Measurements from ENCODE around the gene HYI.
"Not testable (repeated sequence)": the region's sequence is repeated elsewhere in the genome, so short reads cannot be mapped to it uniquely, and the experiment has no call there.

HYI gene

DNA sequence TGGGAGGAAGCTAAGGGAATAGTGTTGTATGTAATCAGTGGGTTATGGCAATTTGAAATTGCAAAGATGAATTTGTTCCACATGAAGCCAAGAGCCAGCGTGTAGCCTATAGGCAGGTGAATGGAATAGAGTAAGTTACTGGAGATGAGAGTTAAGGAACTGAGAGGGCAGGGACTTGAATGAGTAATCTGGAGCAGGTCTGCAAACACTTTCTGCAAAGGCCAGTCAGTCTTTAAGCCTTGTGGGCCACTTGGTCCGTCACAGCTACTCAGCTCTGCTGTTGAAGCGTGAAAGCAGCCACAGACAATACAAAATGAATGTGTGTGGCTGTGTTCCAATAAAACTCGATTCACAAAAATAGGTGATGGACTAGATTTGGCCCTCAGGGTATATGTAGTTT, 34.9 kb downstream of the HYI start:
- Mint-ChIP-seq H3K27me3 (no peaks in the 10 kb centered on the region), H3K4me3 (no peak overlapping the region), H3K36me3 (ENCODE audit: low read depth) (peaks cover 53% of the 10 kb centered on the region), H3K27ac (no peak overlapping the region), H3K4me1 (ENCODE audit: low read depth) (peaks cover 3% of the 10 kb centered on the region), H3K9me3 (no peaks in the 10 kb centered on the region)
- DNase-seq, result no peak

DNA sequence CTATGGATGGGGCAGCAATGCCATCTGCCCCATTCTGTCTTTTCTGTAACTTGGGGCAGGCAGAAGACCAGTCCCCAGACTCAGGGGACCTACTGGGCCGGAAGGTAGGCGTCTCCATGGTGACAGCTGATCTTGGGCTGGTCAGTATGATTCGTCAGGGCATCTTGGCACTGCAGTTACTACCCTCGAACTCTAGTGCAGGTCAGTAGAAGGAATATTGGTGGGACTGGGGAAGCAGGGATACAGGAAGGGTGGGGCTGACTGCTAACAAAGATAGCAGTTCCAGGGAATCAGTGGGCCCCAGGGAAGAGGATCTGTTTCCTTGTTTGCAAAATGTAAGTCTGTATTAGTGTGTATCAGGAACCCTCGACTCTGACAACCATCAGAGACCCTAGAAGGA, 37.8 kb downstream of the HYI start:
- no peak overlapping the region for H3K4me3 Mint-ChIP-seq
- H3K27ac Mint-ChIP-seq, result no peak overlapping the region
- H3K27me3 Mint-ChIP-seq, result no peaks in the 10 kb centered on the region
- no peaks in the 10 kb centered on the region for H3K9me3 Mint-ChIP-seq
- no peak for DNase-seq
- H3K36me3 Mint-ChIP-seq (ENCODE audit: low read depth), result peaks cover 44% of the 10 kb centered on the region
- peaks cover 3% of the 10 kb centered on the region for H3K4me1 Mint-ChIP-seq (ENCODE audit: low read depth)

DNA sequence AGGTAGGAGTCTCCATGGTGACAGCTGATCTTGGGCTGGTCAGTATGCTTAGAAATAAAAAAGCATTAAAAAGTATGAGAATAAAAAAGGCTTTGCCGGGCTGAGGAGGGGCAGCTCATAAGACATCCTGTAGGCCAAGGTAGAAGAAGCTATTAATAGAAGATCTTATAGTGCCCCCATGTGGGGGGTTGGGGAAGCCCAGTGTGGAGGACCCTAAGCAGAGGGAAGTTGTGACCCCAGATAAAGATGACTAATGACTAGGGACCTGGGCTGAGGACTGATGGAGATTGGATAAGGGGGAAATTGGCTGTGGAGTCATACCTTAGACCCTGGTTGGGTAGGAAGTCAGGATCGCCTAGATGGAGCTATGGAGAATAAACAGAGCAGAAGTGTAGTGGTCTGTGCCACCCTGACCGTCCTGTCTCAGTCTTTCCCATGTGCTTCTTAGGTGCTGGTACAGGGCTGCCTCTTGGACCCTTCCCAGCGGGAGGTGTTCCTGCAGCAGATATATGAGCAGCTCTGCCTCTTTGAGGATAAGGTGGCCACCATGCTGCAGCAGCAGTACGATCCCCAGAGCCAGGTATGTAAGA, 39.0 kb downstream of the HYI start:
- H3K27ac Mint-ChIP-seq, result peak overlapping the region; percentile 35

DNA sequence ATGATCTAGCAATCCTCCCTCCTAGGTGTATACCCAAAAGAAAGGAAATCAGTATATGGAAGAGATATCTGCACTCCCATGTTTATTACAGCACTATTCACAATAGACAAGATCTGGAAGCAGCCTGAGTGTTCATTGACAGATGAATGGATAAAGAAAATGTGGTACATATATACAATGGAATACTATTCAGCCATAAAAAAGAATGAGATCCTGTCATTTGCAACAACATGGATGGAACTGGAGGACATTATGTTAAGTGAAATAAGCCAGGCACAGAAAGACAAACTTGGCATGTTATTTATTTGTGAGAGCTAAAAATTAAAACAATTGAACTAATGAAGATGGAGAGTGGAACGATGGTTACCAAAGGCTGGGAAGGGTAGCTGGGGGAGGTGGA, 40.3 kb downstream of the HYI start:
- not testable (repeated sequence) for H3K4me1 Mint-ChIP-seq (ENCODE audit: low read depth); H3K4me3 Mint-ChIP-seq; DNase-seq; H3K9me3 Mint-ChIP-seq; H3K27me3 Mint-ChIP-seq; H3K27ac Mint-ChIP-seq
- peaks cover 49% of the 10 kb centered on the region for H3K36me3 Mint-ChIP-seq (ENCODE audit: low read depth)

More for the DNA sequence above, 39.0 kb downstream of the HYI start:
- no peaks in the 10 kb centered on the region for H3K9me3 Mint-ChIP-seq
- no peaks in the 10 kb centered on the region for H3K27me3 Mint-ChIP-seq
- DNase-seq, result peak; percentile 63
- H3K4me3 Mint-ChIP-seq, result no peak overlapping the region
- peaks cover 43% of the 10 kb centered on the region for H3K36me3 Mint-ChIP-seq (ENCODE audit: low read depth)
- H3K4me1 Mint-ChIP-seq (ENCODE audit: low read depth), result peaks cover 2% of the 10 kb centered on the region

DNA sequence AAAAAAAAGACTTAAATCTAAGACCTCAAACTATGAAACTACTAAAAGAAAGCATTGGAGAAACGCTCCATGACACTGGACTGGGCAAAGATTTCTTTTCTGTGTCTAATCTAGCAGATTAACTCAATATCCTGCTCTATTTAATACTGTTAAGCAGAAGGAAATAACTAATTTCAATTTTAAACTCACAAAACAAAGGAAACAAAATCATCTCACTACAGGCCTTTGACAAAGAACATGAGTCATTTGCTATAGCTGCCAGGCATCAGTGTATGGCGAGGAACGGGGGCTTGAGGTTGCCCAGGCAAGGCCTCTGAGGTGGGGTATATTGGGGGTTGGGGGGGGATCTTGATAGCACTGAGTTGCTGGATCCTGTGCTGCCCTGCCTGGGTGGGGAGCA, 43.2 kb downstream of the HYI start:
- Mint-ChIP-seq H3K4me1 (ENCODE audit: low read depth) (no peaks in the 10 kb centered on the region), H3K27ac (no peak overlapping the region), H3K4me3 (no peak overlapping the region), H3K36me3 (ENCODE audit: low read depth) (peaks cover 72% of the 10 kb centered on the region), H3K9me3 (no peaks in the 10 kb centered on the region), H3K27me3 (no peaks in the 10 kb centered on the region)
- DNase-seq, result no peak

DNA sequence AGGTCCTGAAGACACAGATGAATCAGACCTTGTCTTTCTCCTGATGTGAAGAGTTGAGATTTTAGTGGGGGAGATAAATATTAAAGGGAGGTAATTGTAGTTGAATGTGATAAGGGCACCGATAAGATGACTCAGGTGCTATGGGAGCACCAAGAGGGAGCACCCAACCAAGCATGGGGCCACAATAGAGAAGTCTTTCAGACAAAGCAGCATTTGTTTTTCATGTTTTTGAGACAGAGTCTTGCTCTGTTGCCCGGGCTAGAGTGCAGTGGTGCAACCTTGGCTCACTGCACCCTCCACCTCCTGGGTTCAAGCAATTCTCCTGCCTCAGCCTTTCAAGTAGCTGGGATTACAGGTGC, 47.9 kb downstream of the HYI start:
- no peak overlapping the region for H3K27ac Mint-ChIP-seq
- no peak for DNase-seq
- H3K36me3 Mint-ChIP-seq (ENCODE audit: low read depth), result peaks cover 83% of the 10 kb centered on the region
- no peaks in the 10 kb centered on the region for H3K9me3 Mint-ChIP-seq
- peaks cover 5% of the 10 kb centered on the region for H3K4me1 Mint-ChIP-seq (ENCODE audit: low read depth)
- no peaks in the 10 kb centered on the region for H3K27me3 Mint-ChIP-seq
- H3K4me3 Mint-ChIP-seq, result no peak overlapping the region

DNA sequence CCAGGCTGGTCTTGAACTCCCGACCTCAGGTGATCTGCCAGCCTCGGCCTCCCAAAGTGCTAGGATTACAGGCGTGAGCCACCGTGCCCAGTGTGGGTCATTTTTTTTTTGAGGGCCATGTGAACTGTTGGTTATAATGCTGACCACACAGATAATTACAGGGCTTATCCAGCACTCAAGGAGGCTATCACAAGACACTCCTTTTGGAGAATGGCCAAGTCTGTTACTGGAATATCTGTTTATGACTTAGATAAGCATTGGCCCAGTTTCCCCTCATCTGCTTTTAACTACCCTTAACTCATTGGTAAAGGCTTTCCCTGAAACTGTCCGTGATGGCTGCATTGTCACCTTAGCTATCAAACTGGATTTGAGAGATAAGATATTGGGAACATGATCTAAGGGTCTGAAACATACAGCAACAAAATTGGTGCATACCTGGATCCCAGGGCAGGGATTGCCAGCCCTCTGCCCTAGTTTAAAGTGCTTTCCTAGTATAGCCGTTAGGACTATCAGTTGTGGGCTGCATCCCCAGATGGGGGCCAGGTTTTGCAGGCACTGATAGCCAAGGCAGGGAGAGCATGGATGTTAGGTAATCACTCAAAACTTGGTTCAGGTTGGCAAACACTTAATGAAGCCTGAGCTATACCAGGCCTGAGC, 48.4 kb downstream of the HYI start:
- Mint-ChIP-seq H3K9me3 (no peaks in the 10 kb centered on the region), H3K36me3 (ENCODE audit: low read depth) (peaks cover 79% of the 10 kb centered on the region), H3K4me3 (no peak overlapping the region), H3K27me3 (no peaks in the 10 kb centered on the region), H3K4me1 (ENCODE audit: low read depth) (peaks cover 5% of the 10 kb centered on the region), H3K27ac (no peak overlapping the region)
- no peak for DNase-seq

DNA sequence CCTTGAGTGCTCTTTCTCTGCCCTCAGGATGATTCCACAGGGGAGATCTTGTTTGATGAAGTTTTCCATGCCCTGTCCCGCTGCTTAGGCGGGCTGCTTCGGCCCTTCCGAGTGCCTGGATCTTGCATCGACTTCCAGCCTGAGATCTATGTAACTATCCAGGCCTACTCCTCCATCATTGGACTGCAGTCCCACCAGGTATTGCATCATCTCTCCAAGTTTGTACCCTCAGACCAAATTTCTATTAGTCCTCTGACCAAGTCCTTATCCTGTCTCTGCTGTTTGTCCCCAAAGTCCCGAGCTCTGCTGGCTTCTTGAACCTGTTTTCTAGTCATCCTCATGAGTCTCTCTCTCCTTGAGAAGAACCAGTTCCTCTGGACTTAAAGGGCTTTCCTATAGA, 49.4 kb downstream of the HYI start:
- no peak overlapping the region for H3K27ac Mint-ChIP-seq
- no peak overlapping the region for H3K4me3 Mint-ChIP-seq
- no peaks in the 10 kb centered on the region for H3K9me3 Mint-ChIP-seq
- no peak for DNase-seq
- peaks cover 5% of the 10 kb centered on the region for H3K4me1 Mint-ChIP-seq (ENCODE audit: low read depth)
- peaks cover 73% of the 10 kb centered on the region for H3K36me3 Mint-ChIP-seq (ENCODE audit: low read depth)
- H3K27me3 Mint-ChIP-seq, result no peaks in the 10 kb centered on the region

DNA sequence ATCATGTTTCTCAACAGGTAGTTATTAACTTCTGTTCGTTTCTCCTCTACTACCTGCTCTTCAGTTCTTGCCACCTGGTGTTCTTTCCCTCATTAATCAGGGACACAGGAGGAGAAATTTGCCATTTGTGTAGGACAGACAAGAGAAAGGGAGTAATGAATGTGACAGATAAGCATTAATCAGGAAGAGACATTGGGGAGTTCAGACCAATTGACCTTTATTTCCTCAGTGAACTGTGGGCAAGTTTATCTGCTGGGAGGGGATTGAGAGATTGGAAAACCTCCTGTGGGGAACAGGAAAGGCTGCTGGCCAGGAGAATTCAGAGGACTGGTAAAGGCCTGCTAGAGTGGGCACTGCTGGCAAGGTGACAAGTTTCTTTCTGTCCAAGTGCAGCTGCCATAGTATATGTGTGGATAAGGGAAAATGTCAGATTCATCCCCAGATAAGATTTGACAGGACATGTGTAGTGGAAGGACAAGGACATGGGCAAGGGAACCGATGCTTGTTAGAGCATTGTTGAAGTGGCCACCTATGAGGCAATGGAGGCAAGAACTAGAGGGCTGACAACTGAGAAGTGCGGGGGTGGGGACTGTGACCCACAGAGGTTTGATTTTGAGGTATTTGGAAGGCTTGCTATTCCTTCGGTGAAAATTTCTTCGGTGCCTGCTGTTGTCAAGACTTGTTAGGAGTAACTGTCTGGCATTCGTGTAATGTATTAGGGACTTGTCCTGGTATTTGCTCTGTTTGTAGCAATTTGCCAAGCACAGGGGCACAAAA, 51.5 kb downstream of the HYI start:
- H3K36me3 Mint-ChIP-seq (ENCODE audit: low read depth), result peaks cover 66% of the 10 kb centered on the region
- no peaks in the 10 kb centered on the region for H3K9me3 Mint-ChIP-seq
- no peaks in the 10 kb centered on the region for H3K27me3 Mint-ChIP-seq
- peaks cover 8% of the 10 kb centered on the region for H3K4me1 Mint-ChIP-seq (ENCODE audit: low read depth)
- peak overlapping the region; percentile 7 for H3K27ac Mint-ChIP-seq
- DNase-seq, result no peak
- H3K4me3 Mint-ChIP-seq, result no peak overlapping the region
